RWPE1 (cell line): ENCODE measurements around the gene TMEM229A.
"Not testable (repeated sequence)": the region's sequence is repeated elsewhere in the genome, so short reads cannot be mapped to it uniquely, and the experiment has no call there.

ENCODE experiments used
- CTCF ChIA-PET: fragments of 350-600 bp; sonication (Branson Sonifier 250); formaldehyde crosslinking; extraction: SDS; loops from one replicate; lab custom pipeline; 2021; lab: Yijun Ruan, JAX
- POLR2A ChIA-PET: fragments of 400-600 bp; formaldehyde crosslinking; extraction: SDS; loops from one replicate; lab custom pipeline; 2020; ENCODE audit warnings: antibody characterized with exemption; ENCODE audit not compliant: low non-redundant PET; lab: Yijun Ruan, JAX
- DNase-seq: peaks from one replicate; pipeline ENCODE4 v3.0.0; 2012; ENCODE audit warnings: low spot score
- H3K27ac ChIP-seq: fragments of 450-650 bp; 2 replicates; pipeline ENCODE4 v1.5.1; 2017
- CTCF ChIP-seq: fragments of 450-650 bp; conservative IDR thresholded peaks from 2 replicates; pipeline ENCODE4 v1.5.1; 2017; ENCODE audit warnings: low read depth, mild to moderate bottlenecking

TMEM229A gene

GRCh38 chr7:124027236-124027635 is 5.6 kb downstream of the TMEM229A start:
- no peak for DNase-seq
- ChIA-PET CTCF (interaction anchor here (0.6 kb wide), 2 partner anchors 130 to 614 kb away, joined by 3 to 4 read pairs; no protein-coding TSS in a partner anchor), POLR2A (no interaction called here)
- no peak overlapping the region for H3K27ac ChIP-seq
- no peak for TF ChIP-seq CTCF

- DNase-seq, CTCF ChIA-PET, POLR2A ChIA-PET, H3K27ac ChIP-seq: not testable (repeated sequence)
Measured at GRCh38 chr7:124024329-124024728, 8.5 kb downstream of the TMEM229A start.

GRCh38 chr7:124022551-124022950 is 10.3 kb downstream of the TMEM229A start:
- TF ChIP-seq CTCF = no peak
- POLR2A ChIA-PET = no interaction called here
- CTCF ChIA-PET = no interaction called here
- no peak for DNase-seq
- H3K27ac ChIP-seq = no peak overlapping the region

- no peak for TF ChIP-seq CTCF
- DNase-seq = no peak
- no peak overlapping the region for H3K27ac ChIP-seq
- ChIA-PET CTCF (no interaction called here), POLR2A (no interaction called here)
Measured at GRCh38 chr7:124020060-124020459, 12.8 kb downstream of the TMEM229A start.

GRCh38 chr7:124013306-124013705 is 19.6 kb downstream of the TMEM229A start:
- no peak for DNase-seq
- H3K27ac ChIP-seq = no peak overlapping the region
- POLR2A ChIA-PET = no interaction called here
- no peak for TF ChIP-seq CTCF
- CTCF ChIA-PET = no interaction called here

- ChIA-PET POLR2A (no interaction called here), CTCF (no interaction called here)
- no peak overlapping the region for H3K27ac ChIP-seq
- no peak for TF ChIP-seq CTCF
- DNase-seq = no peak
Measured at GRCh38 chr7:124012864-124013263, 20.0 kb downstream of the TMEM229A start.

GRCh38 chr7:124009321-124009720 is 23.5 kb downstream of the TMEM229A start:
- no peak for TF ChIP-seq CTCF
- CTCF ChIA-PET = no interaction called here
- no peak for DNase-seq
- H3K27ac ChIP-seq = no peak overlapping the region
- POLR2A ChIA-PET = no interaction called here

GRCh38 chr7:124008296-124008695 is 24.6 kb downstream of the TMEM229A start:
- DNase-seq, H3K27ac ChIP-seq, POLR2A ChIA-PET, CTCF ChIA-PET: not testable (repeated sequence)
